HG03439 (cell line): ENCODE measurements around the gene PARD6G.

Source experiments
- ATAC-seq: cut with Tn5 transposase; IDR thresholded peaks from one replicate; pipeline ENCODE4 v1.9.1; 2021; ENCODE audit warnings: mild to moderate bottlenecking, moderate library complexity; ENCODE audit not compliant: unreplicated experiment

PARD6G gene

GRCh38 chr18:80218341-80219227 lies 28.7 kb downstream of the PARD6G start:
- no peak for ATAC-seq

GRCh38 chr18:80213182-80213581 lies 34.1 kb downstream of the PARD6G start:
- ATAC-seq = no peak

- no peak for ATAC-seq
Observed at GRCh38 chr18:80210312-80211083, 36.8 kb downstream of the PARD6G start.

GRCh38 chr18:80208620-80209019 lies 38.7 kb downstream of the PARD6G start:
- ATAC-seq = no peak

GRCh38 chr18:80205294-80205693 lies 42.0 kb downstream of the PARD6G start:
- ATAC-seq = no peak

GRCh38 chr18:80204142-80204541 lies 43.2 kb downstream of the PARD6G start:
- ATAC-seq = no peak

- no peak for ATAC-seq
Observed at GRCh38 chr18:80203249-80203648, 44.1 kb downstream of the PARD6G start.

- ATAC-seq = peak; percentile 96
Observed at GRCh38 chr18:80202264-80202998, 44.9 kb downstream of the PARD6G start.

GRCh38 chr18:80201739-80202138 lies 45.6 kb downstream of the PARD6G start:
- peak; percentile 20 for ATAC-seq

GRCh38 chr18:80200932-80201672 lies 46.2 kb downstream of the PARD6G start:
- ATAC-seq = no peak

GRCh38 chr18:80200171-80200931 lies 47.0 kb downstream of the PARD6G start:
- ATAC-seq = no peak

GRCh38 chr18:80198994-80199748 lies 48.1 kb downstream of the PARD6G start:
- no peak for ATAC-seq

- ATAC-seq = no peak
Observed at GRCh38 chr18:80198391-80198790, 48.9 kb downstream of the PARD6G start.

GRCh38 chr18:80197528-80197927 lies 49.8 kb downstream of the PARD6G start:
- ATAC-seq = no peak

- ATAC-seq = no peak
Observed at GRCh38 chr18:80196528-80197320, 50.6 kb downstream of the PARD6G start.

GRCh38 chr18:80194874-80195570 lies 52.3 kb downstream of the PARD6G start:
- no peak for ATAC-seq

- no peak for ATAC-seq
Observed at GRCh38 chr18:80193701-80194100, 53.6 kb downstream of the PARD6G start.
